Activated CD4-positive, alpha-beta T cell treated with anti-CD3 and anti-CD28 coated beads, Interleukin-2, amount 10 ng/mL, durations not matched to agents 24 days and 14 days (primary cell): ENCODE data around the gene SLC16A1. TPM values are rescaled to one million over a fixed set of nuclear protein-coding genes. Genes with fewer than 3 reads are reported as not detected.
"Not testable (repeated sequence)": the region's sequence is repeated elsewhere in the genome, so short reads cannot be mapped to it uniquely, and the experiment has no call there.

ENCODE experiments used
- DNase-seq: peaks from one replicate; pipeline ENCODE4 v3.0.0; 2022
- H3K27ac Mint-ChIP-seq: one replicate; pipeline ENCODE4 v1.8.0; 2022; ENCODE audit warnings: mild to moderate bottlenecking, mixed read lengths
- H3K27me3 Mint-ChIP-seq: one replicate; pipeline ENCODE4 v1.8.0; 2022; ENCODE audit warnings: mixed read lengths
- H3K36me3 Mint-ChIP-seq: one replicate; pipeline ENCODE4 v1.8.0; 2022; ENCODE audit warnings: low read depth, mild to moderate bottlenecking, mixed read lengths
- H3K4me1 Mint-ChIP-seq: one replicate; pipeline ENCODE4 v1.8.0; 2021; ENCODE audit warnings: mixed read lengths
- H3K4me3 Mint-ChIP-seq: one replicate; pipeline ENCODE4 v1.8.0; 2022; ENCODE audit warnings: mild to moderate bottlenecking, moderate library complexity, mixed read lengths
- H3K9me3 Mint-ChIP-seq: one replicate; pipeline ENCODE4 v1.8.0; 2021; ENCODE audit warnings: mixed read lengths
- intact Hi-C: fragments of 100-400 bp; cut with micrococcal nuclease; formaldehyde crosslinking; loops from one replicate; pipeline ENCODE4 v1.15.1; 2023
- total RNA-seq: library from RNA; stranded (reverse); gene quantifications from 2 replicates; pipeline ENCODE4 v1.2.3, GENCODE V29; 2022

The SLC16A1 gene
- total RNA-seq, 1 donor from 2014 or later, result 79.7 TPM

GRCh38 chr1:112894561-112895011, 61.4 kb downstream of the SLC16A1 start:
- no peak overlapping the region for H3K4me3 Mint-ChIP-seq
- H3K9me3 Mint-ChIP-seq, result peaks cover 11% of the 10 kb centered on the region
- no peak for DNase-seq
- H3K4me1 Mint-ChIP-seq, result no peaks in the 10 kb centered on the region
- no peak overlapping the region for H3K27ac Mint-ChIP-seq
- no peaks in the 10 kb centered on the region for H3K36me3 Mint-ChIP-seq
- no peaks in the 10 kb centered on the region for H3K27me3 Mint-ChIP-seq
- intact Hi-C loops, result no loop called here

DNA sequence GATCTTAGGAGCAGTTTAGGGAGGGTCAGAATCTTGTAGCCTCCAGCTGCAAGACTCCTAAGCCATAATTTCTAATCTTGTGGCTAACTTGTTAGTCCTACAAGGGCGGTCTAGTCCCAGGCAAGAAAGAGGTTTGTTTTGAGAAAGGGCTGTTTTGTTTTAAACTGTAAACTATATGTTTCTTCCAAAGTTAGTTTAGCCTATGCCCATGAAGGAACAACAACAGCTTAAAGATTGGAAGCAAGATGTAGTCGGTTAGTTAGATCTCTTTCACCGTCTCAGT, 62.0 kb downstream of the SLC16A1 start:
- Mint-ChIP-seq H3K27me3 (no peaks in the 10 kb centered on the region), H3K4me1 (no peaks in the 10 kb centered on the region), H3K27ac (no peak overlapping the region), H3K4me3 (no peak overlapping the region), H3K9me3 (peaks cover 11% of the 10 kb centered on the region), H3K36me3 (no peaks in the 10 kb centered on the region)
- intact Hi-C loops, result no loop called here
- no peak for DNase-seq

DNA sequence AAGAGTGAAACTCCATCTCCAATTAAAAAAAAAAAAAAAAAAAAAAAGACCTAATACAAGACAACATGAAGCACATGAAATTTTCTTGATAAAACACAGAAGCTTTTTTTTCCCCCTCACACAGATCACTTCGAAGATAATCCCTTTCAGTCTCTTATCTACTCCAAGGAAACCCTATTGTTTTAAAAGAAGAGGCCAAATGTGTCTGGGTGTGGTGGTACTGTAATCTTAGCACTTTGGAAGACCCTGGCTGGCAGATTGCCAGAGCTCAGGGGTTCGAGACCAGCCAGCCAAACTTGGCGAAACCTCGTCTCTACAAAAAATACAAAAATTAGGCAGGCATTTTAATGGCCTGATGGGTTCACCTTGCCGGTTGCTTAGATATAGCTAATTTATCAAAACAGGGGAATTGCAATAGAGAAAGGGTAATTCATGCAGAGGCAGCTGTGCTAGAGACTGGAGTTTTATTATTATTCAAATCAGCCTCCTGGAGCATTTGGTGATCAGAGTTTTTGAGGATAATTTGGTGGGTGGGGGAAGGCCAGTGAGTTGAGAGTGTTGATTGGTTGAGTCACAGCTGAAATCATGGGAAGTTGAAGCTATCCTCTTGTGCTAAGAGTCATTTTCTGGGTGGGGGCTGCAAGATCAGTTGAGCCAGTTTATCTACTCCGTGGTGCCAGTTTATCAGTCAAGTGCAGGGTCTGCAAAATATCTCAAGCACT, 62.5 kb downstream of the SLC16A1 start:
- H3K27ac Mint-ChIP-seq, result no peak overlapping the region
- H3K36me3 Mint-ChIP-seq, result no peaks in the 10 kb centered on the region
- H3K27me3 Mint-ChIP-seq, result no peaks in the 10 kb centered on the region
- H3K9me3 Mint-ChIP-seq, result peaks cover 11% of the 10 kb centered on the region
- no peak for DNase-seq
- H3K4me3 Mint-ChIP-seq, result no peak overlapping the region
- intact Hi-C loops, result no loop called here
- no peaks in the 10 kb centered on the region for H3K4me1 Mint-ChIP-seq

DNA sequence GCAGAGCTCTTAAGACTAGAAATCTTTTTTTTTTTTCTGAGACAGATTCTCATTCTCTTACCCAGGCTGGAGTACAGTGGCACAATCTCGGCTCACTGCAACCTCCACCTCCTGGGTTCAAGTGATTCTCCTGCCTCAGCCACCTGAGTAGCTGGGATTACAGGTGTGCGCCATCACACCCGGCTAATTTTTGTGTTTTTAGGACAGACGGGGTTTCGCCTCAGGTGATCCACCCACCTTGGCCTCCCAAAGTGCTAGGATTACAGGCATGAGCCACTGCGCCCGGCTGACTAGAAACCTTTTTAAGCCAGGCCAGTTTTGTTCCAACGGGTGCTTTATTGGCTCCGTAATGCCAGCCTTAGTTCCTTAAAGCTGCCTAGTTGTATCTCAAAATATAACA, 66.1 kb downstream of the SLC16A1 start:
- H3K27ac Mint-ChIP-seq, intact Hi-C loops, H3K4me3 Mint-ChIP-seq, H3K27me3 Mint-ChIP-seq, H3K4me1 Mint-ChIP-seq, DNase-seq, H3K9me3 Mint-ChIP-seq, H3K36me3 Mint-ChIP-seq: not testable (repeated sequence)

GRCh38 chr1:112889052-112889768, 66.8 kb downstream of the SLC16A1 start:
- Mint-ChIP-seq H3K36me3 (no peaks in the 10 kb centered on the region), H3K9me3 (no peaks in the 10 kb centered on the region), H3K4me1 (no peaks in the 10 kb centered on the region), H3K27me3 (no peaks in the 10 kb centered on the region), H3K4me3 (no peak overlapping the region), H3K27ac (no peak overlapping the region)
- intact Hi-C loops, result no loop called here
- DNase-seq, result no peak

DNA sequence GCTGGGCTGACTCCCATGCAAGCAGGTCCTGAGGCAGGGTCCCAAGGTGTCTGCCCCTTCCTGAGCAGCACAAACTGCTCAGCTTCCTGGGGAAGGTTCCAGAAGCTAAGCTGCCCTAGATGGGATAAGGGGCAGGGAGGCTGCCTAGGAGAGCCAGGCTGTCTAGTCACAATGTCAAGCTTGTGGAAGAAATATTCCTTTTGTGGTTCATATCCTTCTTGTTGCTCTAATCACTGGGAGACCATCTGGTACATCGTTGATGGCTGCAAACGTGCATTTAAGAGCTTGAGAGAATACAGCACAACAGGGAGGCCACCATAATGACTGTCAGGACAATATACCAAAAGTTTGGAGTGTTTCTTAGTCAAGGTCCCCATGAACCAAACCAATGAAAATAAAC, 67.4 kb downstream of the SLC16A1 start:
- Mint-ChIP-seq H3K9me3 (no peaks in the 10 kb centered on the region), H3K4me1 (no peaks in the 10 kb centered on the region), H3K27me3 (no peaks in the 10 kb centered on the region), H3K36me3 (no peaks in the 10 kb centered on the region), H3K4me3 (no peak overlapping the region), H3K27ac (no peak overlapping the region)
- DNase-seq, result no peak
- intact Hi-C loops, result no loop called here

- DNase-seq, result no peak
- intact Hi-C loops, result no loop called here
- Mint-ChIP-seq H3K4me1 (no peaks in the 10 kb centered on the region), H3K27ac (no peak overlapping the region), H3K36me3 (no peaks in the 10 kb centered on the region), H3K27me3 (no peaks in the 10 kb centered on the region), H3K4me3 (no peak overlapping the region), H3K9me3 (no peaks in the 10 kb centered on the region)
Measured at GRCh38 chr1:112887599-112888283, 68.3 kb downstream of the SLC16A1 start.

GRCh38 chr1:112884996-112885395, 71.0 kb downstream of the SLC16A1 start:
- intact Hi-C loops, H3K4me3 Mint-ChIP-seq, H3K4me1 Mint-ChIP-seq, H3K36me3 Mint-ChIP-seq, H3K27me3 Mint-ChIP-seq, H3K9me3 Mint-ChIP-seq, H3K27ac Mint-ChIP-seq, DNase-seq: not testable (repeated sequence)

DNA sequence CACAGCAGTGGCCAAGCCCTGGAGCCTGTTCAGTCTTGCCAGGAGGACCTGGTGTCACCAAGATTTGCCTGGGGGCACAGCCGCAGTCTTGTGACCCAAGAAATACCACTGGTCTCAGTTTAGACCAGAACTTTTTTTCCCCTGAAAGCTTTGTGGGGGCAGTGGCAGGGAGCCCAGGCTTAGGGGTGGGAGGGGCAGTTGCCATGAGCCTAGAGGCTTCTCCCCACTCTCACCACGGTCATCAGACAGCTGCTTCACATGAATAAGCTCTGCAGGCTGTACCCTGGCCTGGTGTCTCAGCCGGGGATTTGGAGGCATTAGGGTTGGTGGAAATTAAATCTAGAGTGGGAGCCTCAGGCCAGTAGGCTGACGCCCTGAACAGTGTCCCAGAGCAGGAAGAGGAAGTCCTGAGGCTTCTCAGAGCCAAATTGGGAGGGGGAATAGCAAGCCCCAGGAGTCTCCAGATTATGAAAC, 73.7 kb downstream of the SLC16A1 start:
- Mint-ChIP-seq H3K27ac (no peak overlapping the region), H3K9me3 (no peaks in the 10 kb centered on the region), H3K4me1 (peaks cover 3% of the 10 kb centered on the region), H3K4me3 (no peak overlapping the region), H3K36me3 (no peaks in the 10 kb centered on the region), H3K27me3 (peaks cover 18% of the 10 kb centered on the region)
- DNase-seq, result no peak
- intact Hi-C loops, result no loop called here

DNA sequence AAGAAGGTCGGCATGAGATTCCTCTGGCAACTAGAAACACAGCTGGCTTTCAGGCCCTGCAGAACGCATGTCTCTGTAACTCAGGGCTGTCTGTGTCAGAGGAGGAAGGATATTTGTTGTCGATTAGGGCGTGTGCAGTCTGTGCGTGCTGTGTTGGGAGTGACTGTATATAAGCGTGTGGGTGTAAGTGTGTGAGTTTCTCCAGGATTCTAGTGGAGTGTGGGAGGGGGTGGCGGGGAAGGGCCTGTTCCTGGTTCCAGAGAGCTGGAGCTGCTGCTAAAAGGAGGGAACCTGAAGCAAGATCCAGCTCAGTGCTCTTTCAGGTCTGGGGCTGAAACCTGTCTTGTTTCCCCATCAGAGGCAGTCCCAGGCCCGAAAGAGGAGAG, 74.3 kb downstream of the SLC16A1 start:
- no peak overlapping the region for H3K27ac Mint-ChIP-seq
- no peaks in the 10 kb centered on the region for H3K36me3 Mint-ChIP-seq
- H3K4me1 Mint-ChIP-seq, result peaks cover 3% of the 10 kb centered on the region
- no peak for DNase-seq
- H3K9me3 Mint-ChIP-seq, result no peaks in the 10 kb centered on the region
- peaks cover 21% of the 10 kb centered on the region for H3K27me3 Mint-ChIP-seq
- intact Hi-C loops, result loop anchor here (2.0 kb wide), 3 partner anchors 75 to 191 kb away; partner anchors contain the start of genes LRIG2 and SLC16A1
- no peak overlapping the region for H3K4me3 Mint-ChIP-seq

DNA sequence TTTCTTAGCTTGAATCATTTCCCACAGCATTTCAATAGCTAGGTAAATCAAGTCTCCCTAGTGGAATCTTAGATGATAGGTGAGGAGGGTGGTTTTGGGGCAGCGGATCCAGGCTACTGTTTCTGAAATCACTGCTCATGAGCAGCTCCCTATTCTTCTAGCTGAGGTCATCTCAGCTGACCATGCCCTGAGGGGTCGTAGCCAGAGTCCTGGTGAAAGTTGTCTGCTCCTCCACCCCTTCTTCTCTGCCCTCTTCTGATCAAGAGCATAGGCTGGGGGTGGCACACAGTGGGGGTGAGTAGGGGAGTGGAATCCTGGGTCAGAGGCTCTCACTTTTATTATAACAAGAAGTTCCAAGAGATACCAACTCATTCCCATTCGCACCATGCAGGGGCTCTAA, 76.2 kb downstream of the SLC16A1 start:
- H3K4me1 Mint-ChIP-seq, result peaks cover 3% of the 10 kb centered on the region
- H3K27ac Mint-ChIP-seq, result no peak overlapping the region
- no peaks in the 10 kb centered on the region for H3K9me3 Mint-ChIP-seq
- H3K27me3 Mint-ChIP-seq, result peaks cover 27% of the 10 kb centered on the region
- intact Hi-C loops, result loop anchor here (1.0 to 2.0 kb wide), 4 partner anchors 77 to 193 kb away; partner anchors contain the start of genes LRIG2 and SLC16A1
- no peaks in the 10 kb centered on the region for H3K36me3 Mint-ChIP-seq
- no peak overlapping the region for H3K4me3 Mint-ChIP-seq
- no peak for DNase-seq

- Mint-ChIP-seq H3K27ac (no peak overlapping the region), H3K9me3 (no peaks in the 10 kb centered on the region), H3K27me3 (peaks cover 27% of the 10 kb centered on the region), H3K4me3 (no peak overlapping the region), H3K36me3 (no peaks in the 10 kb centered on the region), H3K4me1 (peaks cover 3% of the 10 kb centered on the region)
- DNase-seq, result no peak
- intact Hi-C loops, result no loop called here
Measured at GRCh38 chr1:112878321-112878720, 77.7 kb downstream of the SLC16A1 start.

DNA sequence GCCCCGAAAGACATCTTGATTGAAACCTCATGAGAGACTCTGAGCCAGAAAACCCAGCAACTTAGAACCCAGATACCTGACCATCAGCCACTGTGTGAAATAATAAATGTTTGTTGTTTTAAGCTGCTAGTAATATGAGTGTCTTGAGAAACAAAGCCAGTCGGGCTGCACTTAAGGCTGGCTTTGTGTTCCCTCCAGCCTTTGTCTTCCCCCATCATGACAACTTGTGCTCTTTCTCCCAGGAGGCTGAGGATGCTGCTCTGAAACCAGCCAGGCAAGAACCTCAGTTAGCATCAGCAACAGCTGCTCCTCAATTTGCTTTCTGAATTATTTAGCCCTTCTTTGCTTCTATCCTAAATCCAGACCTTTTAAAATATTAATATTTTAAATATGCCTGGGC, 78.2 kb downstream of the SLC16A1 start:
- Mint-ChIP-seq H3K27me3 (peaks cover 27% of the 10 kb centered on the region), H3K4me1 (peaks cover 3% of the 10 kb centered on the region), H3K9me3 (no peaks in the 10 kb centered on the region), H3K4me3 (no peak overlapping the region), H3K36me3 (no peaks in the 10 kb centered on the region), H3K27ac (no peak overlapping the region)
- no peak for DNase-seq
- intact Hi-C loops, result no loop called here

- Mint-ChIP-seq H3K4me1 (peaks cover 2% of the 10 kb centered on the region), H3K9me3 (no peaks in the 10 kb centered on the region), H3K27ac (no peak overlapping the region), H3K4me3 (no peak overlapping the region), H3K27me3 (peaks cover 30% of the 10 kb centered on the region), H3K36me3 (no peaks in the 10 kb centered on the region)
- intact Hi-C loops, result no loop called here
- no peak for DNase-seq
Measured at GRCh38 chr1:112876315-112876714, 79.7 kb downstream of the SLC16A1 start.
